Right kidney (tissue), 1 donor: Measurements from ENCODE around the gene ASTN1.
A peak's percentile ranks its signal among the peaks of the same experiment; 100 is the strongest.

Experiments
- DNase-seq: peaks from one replicate; pipeline ENCODE4 v3.0.0-alpha.2; 2016

The ASTN1 gene

DNA sequence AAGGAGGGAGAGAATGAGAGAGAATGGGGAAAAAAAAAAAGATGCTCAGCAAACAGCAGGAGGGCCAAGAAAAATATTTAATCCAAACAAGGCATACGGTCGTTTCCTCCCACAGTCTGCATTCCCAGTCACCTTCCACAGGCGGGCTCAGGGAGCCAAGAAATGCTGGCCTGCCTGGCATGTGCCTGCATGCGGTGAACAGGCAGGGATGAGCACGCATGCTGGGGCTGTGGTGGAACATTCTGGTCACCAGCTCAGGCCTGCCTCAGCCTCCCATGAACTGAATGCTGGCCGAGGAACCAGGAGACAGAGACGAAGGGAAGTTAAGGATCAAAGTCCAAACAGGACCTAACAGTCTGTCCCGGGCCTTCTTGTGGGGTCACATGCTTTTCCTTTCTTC is 335.3 kb downstream of the ASTN1 start:
- DNase-seq = peak; percentile 3

- no peak for DNase-seq
Observed at GRCh38 chr1:176826265-176826664, 338.2 kb downstream of the ASTN1 start.

GRCh38 chr1:176820391-176821031 is 344.0 kb downstream of the ASTN1 start:
- DNase-seq = no peak

GRCh38 chr1:176816232-176816631 is 348.3 kb downstream of the ASTN1 start:
- no peak for DNase-seq

DNA sequence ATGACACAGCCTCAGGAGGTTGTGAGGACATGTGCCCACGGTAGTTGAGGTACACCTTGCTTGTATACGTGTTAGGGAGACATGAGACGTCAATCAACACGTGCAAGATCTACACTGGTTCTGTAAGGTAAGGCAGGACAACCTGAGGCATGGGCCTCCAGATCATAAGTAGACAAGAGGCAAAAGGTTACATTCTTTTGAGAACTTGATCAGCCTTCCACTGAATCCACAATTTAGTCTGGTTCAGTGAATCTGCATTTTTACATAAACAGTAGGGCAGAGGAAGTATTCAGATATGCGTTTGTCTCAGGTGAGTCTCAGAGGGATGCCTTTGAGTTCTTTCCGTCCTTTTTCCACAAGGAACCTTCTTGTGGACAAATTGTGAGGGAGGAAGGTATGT is 348.9 kb downstream of the ASTN1 start:
- DNase-seq = no peak

DNA sequence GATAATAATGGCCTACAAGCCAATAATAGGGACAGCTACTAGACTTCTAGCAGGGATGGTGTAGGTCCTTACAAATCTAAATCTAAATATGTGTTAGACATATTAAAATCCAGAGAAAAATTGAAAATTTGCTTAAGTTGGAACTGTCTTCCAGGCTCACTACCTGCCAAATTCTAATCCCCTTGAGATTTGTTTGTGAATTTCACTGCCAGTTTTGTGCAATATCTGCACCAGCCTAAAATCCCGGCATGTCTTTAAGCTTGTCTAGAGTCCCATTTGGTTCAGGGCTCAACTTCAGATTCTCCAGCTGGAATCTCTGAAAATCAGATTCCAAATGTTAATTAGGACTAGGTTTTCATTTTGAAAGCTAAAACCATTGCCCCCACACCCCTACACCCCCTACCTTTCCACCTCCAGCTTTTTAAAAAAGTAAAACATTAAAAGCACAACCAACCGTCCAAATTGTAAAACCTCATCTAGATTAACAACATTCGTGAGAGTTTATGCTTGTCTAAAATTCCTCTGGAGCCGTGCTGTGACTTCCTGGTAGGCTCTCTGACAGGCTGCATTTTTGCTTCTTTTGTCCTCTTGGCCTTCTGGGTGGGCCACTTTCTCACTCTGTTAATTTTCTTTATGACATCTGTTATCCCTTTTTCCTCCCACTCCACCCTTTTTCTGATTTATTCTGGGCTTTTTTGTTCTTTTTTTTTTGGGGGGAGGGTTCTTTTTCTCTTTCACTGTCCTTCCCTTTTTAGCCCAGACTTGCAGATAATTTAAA is 352.8 kb downstream of the ASTN1 start:
- DNase-seq = no peak

GRCh38 chr1:176809292-176809691 is 355.2 kb downstream of the ASTN1 start:
- DNase-seq = no peak
